GM21825 (cell line): ENCODE data around the gene LGI2.
"Not testable (repeated sequence)": the region's sequence is repeated elsewhere in the genome, so short reads cannot be mapped to it uniquely, and the experiment has no call there.

Source experiments
- ATAC-seq: cut with Tn5 transposase; IDR thresholded peaks from one replicate; pipeline ENCODE4 v1.9.1; 2021; ENCODE audit warnings: mild to moderate bottlenecking, moderate library complexity; ENCODE audit not compliant: unreplicated experiment

LGI2 gene

DNA sequence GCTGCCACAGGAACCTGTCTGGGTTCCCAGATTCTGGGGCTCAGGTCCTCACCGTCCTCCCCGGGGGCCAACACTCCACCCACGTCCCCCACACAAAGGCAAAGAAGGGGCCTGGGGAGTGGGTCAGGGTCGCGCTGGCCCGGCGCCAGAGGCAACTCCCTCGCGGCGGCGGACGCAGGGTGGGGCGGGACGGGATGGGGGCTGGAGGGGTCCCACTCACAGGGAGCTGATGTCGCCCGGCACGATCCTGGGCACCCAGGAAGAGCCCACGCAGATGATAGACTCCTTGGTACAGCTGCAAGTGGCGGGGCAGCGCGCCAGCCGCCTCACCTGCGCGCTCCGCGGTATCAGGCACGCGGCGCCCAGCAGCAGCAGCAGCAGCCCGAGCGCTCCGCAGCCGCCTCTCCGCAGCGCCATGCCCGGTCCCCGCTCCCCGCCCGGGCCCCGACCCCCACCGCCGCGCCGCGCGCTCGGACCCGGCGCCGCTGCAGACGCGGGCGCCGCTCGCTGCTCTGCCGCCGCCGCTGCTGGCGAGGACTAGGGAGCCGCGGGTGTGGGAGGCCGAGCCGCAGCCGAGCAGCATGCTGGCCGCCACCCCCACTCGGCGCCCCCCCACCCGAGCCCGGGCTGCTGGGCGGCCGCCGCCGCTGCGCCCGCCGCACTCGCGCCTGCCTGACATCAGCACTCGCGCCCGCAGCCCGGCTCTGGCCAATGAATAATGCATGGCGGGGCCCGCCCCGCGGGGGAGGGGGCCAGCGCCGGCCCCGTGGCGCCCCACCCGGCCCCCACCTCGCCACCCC, at the start of gene LGI2:
LGI2 (minus strand) TSS at position 670 of the 800 bp plus-strand sequence; CDS start at position 417, 253 bp downstream.
- ATAC-seq = no peak

DNA sequence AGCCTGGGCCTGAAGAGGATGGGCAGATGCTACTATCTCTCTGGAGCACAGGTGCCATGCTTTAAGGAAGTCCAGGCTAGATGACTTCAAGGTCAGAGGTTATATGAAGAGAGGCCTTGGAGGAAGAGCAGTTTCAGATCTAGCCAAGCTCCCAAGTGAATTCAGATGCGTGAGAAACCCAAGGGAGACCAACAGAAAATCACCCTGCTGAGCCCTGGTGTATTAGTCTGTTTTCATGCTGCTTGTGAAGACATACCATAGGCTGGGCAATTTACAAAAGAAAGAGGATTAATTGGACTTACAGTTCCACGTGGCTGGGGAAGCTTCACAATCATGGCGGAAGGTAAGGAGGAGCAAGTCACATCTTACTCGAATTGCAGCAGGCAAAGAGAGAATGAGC, 47.8 kb upstream of the LGI2 start:
- no peak for ATAC-seq

DNA sequence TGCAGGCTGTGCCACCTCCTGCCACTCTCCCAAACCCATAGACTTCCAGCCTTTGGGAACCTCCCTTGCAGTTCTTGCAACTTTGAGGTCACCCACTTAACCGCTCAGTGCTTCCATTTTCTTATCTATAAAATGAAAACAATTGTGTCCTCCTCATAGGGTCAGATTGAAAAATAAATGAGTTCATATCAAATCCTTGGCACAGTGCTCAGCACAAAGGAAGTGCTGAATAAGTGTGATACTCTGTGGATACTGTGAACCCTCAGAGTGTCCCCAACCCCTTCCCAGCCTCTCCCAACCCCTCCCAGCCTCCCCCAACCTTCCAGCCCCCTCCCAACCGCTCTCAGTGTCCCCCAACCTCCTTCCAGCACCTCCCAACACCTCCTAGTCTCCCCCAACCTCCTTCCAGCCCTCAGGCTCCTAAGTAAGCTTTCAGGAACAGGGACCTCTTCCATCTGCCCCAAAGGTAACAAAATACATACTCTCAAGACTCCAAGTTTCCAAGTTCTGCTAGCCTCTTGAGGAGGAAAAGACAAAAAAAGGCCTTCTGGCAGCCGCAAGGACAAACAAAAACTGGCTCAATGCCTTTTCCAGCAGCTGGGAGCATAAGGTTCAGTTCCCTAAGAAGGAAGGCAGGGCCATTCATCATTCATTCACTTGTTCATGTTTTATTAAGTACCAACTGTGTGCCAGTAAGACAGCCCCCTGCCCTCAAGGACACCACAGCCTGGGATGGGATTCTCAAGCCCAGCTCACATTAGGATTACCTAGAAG, 46.1 kb upstream of the LGI2 start:
- ATAC-seq = no peak

DNA sequence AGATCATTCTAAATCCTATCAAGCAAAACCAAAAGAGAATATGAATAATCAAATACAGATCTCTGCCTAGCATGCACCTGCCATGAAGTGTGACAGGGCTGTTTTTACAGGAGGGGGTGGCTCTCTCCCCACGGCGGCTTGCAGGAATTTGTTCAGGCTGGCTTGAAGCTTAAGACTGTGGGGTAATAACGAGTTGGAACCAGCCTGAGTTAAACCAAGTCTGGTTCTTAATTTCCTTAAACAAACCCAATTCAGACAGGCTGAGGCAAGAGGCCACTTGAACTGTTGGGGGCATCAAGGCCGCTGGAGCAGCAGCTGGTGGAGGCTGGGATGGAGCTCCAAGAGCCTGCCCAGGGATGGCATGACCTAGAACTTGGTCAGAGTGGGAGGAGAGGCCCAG, 45.1 kb upstream of the LGI2 start:
- no peak for ATAC-seq

GRCh38 chr4:25075129-25075528, 44.4 kb upstream of the LGI2 start:
- ATAC-seq = no peak

- no peak for ATAC-seq
These were observed 39.8 kb upstream of the LGI2 start for GRCh38 chr4:25070545-25070944.

DNA sequence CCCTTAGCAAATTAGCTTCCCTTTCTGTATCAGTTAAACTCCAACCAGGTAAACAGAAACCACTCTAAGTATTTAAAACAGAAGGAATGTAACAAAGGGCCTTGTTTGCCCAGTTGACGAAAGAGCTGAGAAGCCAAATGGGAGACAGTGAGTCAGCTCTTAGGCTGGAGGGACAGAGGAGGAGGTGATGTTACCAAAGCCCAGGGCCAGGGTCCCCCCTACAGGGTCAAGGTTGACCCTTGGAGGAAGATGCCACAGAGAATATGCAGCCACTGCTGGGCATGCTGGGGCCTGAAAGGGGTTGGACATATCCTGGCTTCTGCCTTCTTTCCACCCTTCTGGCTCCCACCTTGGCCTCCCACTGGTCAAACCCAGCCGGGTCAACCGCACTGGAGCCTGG, 38.3 kb upstream of the LGI2 start:
- no peak for ATAC-seq

DNA sequence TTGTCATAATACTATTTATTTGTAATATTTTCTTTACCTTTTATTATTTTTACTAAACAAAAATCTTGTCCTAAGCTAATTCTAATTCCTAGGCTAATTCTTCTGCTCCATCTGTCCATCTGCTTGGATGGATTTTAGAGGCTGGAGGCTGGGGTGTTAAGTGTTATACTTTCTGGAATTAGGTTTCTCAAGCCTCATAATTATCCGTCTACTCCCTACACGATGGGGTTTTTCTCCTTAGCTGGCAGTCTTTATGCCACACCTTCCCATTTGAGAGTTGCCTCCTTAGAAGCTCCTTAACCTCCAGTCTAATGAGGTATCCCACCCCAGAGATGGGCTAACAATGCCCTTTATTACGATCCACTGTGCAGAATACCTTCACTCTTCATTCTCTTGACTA, 37.6 kb upstream of the LGI2 start:
- ATAC-seq = no peak

DNA sequence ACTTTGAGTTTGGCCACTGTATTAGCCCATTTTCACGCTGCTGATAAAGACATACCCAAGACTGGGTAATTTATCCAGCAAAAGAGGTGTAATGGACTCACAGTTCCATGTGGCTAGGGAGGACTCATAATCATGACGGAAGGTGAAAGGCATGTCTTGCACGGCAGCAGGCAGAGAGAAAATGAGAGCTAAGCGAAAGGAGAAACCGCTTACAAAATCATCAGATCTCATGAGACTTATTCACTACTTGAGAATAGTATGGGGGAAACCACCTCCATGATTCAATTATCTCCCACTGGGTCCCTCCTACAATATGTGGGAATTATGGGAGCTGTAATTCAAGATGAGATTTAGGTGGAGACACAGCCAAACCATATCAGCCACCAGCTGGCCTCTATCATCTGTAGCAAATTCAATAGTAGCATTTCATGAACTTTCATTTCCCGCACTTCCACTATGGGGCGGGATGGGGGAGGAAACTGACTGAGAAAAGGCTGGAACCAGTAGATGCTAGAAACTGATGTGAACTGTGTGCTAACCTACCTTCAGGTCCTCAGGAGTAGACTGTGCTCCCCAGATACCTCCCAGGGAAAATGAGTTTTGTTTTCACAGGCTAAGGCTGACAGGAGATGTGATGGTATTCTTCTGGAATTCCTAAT, 35.3 kb upstream of the LGI2 start:
- ATAC-seq = no peak

GRCh38 chr4:25065431-25065858, 34.7 kb upstream of the LGI2 start:
- ATAC-seq = no peak

GRCh38 chr4:25064447-25064846, 33.7 kb upstream of the LGI2 start:
- ATAC-seq = not testable (repeated sequence)

DNA sequence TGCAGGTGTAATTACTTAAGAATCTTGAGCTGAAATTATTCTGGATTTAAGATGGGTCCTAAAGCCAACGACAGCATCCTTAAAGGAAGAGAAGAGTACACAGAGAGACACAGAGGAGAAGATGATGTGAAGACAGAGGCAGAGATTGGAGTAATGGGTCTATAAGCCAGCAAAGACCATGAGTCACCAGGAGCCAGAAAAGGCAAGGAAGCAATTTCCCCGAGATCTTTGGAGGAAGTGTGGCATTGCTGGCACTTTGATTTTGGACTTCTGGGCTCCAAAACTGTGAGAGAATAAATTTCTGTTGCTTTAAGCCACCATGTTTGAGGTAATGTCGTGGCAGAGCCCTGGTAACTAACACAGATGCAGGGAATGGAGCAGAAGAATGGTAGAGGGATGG, 32.4 kb upstream of the LGI2 start:
- ATAC-seq = no peak

DNA sequence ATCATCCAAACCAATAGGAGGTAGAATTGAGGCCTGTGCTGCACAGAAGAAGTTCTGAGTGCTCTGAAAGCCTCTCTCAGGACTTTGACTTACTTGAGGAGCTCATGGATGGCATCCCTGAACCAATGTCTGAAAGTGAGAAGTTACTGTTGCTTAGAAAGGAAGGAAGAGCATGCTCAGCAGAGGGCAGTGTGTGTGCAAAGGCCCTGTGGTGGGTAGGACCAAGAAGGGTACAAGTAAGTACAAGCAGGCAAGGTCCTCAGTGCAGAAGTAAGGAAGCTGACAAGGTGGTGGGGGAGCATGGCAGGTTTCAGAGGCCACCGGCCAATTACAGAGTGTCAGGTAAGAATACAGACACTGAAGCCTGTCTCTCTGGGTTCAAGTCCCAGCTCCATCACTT, 31.4 kb upstream of the LGI2 start:
- ATAC-seq = no peak

GRCh38 chr4:25061602-25062001, 30.9 kb upstream of the LGI2 start:
- no peak for ATAC-seq

DNA sequence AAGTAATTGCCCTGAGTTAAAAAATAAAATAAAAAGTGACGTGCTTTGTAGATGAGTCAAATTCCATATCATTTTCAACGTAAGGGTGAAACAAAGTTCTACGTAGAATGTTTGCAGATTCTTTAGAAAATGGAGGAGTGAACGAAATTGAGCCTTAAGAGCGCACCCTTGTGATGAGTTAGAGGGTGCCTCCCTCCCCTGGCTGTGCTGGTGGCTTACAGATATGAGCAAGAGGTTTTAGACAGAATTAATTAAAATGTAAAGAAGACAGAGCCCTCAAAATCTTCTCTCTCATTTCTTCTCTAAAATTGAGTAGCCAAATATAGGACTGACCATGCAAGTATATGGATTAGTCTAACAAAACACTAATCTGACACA, 30.2 kb upstream of the LGI2 start:
- no peak for ATAC-seq

DNA sequence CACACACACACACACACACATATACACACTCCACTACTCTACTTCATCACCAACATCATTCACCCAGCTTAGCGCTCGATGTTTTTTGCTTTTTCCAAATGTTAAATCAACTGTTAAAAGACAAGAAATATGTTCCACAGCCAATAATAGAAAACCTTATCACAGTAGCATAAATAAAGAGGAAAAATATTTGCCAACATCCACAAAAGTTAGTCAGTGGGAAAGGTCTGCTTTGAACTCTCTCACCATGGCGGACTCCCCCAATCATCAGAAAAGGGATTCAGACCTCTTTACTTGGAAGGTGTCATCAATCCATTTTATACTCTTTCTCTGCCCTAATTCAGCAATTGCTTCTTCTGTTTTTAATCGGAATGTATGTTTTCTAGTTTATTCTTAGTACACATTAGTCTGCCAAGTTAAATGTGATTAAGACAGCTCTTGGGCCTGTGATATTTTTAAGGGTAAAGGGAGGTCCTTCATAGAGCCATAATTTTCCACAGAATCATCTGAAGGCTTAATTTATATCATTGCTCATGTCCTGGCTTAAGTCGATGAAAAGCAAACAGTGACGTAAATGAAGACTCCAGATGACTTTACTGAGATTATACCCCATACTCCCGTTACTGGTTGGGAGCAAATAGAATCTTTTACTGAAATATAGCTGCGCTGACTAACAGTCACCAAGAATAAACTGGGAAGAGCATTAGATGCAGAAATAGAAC, 29.7 kb upstream of the LGI2 start:
- no peak for ATAC-seq

DNA sequence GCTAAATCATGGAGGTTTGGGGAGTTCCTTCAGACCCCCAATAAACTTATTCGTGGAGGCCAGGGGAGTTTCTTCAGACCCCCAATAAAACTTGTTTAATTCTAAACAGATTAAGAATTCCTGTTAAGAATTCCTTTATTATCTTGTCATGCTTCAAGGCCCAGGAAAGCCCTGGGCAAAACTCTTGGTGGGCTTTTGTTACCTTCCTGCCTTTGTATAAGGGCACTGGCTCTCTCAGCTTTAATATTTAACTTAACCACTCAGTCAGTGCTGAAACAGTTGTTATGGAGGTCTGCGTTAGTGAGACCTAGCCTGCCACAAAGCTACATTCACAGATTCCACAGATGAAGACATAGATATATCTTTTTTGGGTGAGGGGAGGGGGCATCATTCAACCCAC, 29.0 kb upstream of the LGI2 start:
- no peak for ATAC-seq

DNA sequence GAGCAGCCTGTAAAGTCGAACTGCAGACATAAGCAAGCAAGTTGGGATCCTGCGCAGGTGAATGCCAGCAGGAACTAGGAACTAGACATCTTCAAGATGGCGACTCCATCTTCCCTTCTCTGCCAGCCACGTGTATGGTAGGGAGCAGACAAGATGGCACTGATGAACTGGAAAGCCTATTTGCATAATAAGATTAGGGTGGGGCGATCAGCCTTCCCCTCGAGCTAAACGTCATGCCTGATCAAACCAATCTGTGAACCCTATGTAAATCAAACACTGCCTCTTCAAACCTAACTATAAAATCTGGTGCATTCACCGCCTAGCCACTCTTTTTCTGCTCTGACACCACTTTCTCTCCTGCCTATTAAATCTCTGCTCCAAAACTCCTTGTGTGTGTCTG, 28.1 kb upstream of the LGI2 start:
- no peak for ATAC-seq

DNA sequence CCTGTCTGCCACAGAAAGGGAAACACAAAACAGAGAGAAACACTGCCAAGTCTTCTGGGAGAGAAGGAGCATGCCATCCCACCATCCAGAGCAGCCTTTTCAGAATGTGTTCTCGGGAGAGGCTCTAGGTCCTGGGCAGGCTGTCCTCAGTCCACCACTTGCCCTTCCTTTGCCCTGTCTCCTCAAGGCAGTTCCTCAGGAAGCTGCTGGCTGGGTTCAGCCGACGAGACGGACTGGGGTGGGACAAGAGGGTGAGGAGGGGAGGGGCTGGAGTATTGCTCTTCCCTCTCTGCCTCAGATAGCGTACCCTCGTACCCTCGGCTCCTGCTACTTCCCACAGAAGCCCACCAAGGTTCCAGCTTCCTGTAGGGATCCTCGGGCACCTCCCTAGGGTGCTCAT, 26.6 kb upstream of the LGI2 start:
- no peak for ATAC-seq

GRCh38 chr4:25052037-25052436, 21.3 kb upstream of the LGI2 start:
- not testable (repeated sequence) for ATAC-seq

DNA sequence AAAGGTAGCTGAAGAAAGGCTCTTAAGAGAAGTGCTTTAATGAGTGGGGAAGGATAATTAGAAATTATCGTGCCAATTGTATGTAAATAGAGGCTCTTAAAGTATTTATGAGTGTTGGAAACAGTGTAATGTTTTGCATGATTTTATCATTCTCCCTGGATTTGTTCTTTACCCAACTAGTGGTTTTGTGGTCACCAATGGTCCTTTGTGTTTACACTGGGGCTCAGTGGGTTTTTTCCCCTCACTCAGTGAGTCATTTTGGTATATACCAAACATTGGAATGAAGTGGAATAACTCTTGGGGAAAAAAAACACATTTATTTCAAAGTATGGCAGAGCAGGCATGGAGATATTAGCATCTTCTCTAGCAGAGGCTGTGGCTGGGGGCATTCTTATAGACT, 20.8 kb upstream of the LGI2 start:
- ATAC-seq = no peak
